ENCODE data around the gene VDR.

Gene VDR

DNA sequence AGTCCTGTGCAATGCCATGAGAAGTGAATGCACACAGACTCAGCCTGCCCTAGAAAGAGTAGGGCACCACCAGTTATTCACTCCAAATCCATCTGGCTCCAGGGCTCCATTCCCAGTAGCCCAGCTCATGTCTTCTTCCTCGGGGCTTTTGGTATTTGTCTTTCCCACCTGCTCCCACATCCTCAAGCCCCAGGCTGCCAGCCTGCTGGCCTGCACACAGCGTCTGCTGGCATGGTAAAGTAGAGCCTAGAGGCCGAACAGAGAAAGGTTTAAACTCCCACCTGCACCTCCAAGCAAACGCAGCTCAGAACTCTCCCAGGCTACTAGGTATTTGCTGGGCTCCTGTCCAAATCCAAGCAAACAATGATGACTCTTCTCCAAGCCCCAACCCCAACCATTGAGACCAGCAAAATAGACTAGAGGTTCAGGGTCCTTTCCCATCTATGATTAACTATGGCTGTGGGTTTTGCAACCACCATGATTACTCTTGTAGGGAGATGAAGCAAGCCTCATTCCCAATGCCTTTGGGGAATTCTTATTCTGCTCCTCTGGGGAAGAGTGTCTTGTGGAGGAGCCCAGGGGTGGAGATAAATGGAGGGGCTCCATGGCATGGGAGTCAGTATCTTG, 5.2 kb upstream of the VDR start:
- no peak overlapping the region for H3K4me3 ChIP-seq (ENCODE audit: low read depth, low read length)
- TF ChIP-seq, protein P1, sequence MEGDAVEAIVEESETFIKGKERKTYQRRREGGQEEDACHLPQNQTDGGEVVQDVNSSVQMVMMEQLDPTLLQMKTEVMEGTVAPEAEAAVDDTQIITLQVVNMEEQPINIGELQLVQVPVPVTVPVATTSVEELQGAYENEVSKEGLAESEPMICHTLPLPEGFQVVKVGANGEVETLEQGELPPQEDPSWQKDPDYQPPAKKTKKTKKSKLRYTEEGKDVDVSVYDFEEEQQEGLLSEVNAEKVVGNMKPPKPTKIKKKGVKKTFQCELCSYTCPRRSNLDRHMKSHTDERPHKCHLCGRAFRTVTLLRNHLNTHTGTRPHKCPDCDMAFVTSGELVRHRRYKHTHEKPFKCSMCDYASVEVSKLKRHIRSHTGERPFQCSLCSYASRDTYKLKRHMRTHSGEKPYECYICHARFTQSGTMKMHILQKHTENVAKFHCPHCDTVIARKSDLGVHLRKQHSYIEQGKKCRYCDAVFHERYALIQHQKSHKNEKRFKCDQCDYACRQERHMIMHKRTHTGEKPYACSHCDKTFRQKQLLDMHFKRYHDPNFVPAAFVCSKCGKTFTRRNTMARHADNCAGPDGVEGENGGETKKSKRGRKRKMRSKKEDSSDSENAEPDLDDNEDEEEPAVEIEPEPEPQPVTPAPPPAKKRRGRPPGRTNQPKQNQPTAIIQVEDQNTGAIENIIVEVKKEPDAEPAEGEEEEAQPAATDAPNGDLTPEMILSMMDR (IDR thresholded peaks at IDR 0.05; ENCODE audit: low read depth, low read length) = no peak

DNA sequence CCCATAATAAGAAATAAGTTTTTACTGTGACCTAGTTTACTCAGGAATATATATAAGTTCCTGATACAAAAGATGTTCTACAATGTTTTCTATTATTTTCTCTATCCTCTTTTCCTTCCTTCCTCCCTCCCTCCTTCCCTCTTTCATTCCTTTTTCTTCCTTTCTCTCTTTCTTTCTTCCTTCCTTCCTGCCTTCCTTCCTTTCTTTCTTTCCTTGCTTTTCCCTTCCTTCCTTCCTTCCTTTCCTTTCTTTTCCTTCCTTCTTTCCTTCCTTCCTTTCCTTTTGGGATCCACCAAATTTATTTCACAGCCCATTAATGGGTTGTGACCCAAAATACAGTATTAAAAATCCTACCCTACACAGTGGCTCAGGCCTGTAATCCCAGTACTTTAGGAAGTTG, 3.9 kb upstream of the VDR start:
- TF ChIP-seq, protein P1 (IDR thresholded peaks at IDR 0.05; ENCODE audit: low read depth, low read length) = no peak
- no peak overlapping the region for H3K4me3 ChIP-seq (ENCODE audit: low read depth, low read length)

DNA sequence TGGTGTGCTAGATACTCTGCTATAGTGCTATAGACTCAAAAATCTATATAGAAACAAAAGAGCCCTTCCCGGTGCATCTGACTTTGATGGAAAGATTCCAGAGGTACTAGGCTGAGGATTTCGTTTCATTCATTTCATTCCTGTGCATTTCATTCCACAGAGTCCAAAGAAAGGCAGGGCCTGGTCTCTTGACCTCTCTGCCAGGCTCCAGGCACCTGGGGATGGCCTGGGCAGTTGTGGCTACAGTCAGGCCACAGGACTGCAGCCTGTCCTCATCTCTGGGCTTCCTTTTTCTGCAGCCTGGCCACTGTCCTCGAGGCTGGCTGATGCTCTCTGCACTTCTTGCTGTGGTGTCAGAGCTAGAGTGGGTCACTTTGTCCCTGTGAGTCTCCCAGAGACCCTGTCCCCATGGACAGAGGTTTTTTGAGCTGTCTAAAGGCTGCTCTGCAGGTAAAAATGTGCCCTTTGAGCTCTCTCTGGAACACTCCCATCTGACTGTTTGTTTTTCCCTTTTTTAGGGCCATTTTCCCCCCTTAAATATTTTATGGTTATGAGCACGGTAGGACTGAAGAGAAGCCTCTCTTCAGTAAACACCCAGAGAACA, 3.2 kb upstream of the VDR start:
- no peak overlapping the region for H3K4me3 ChIP-seq (ENCODE audit: low read depth, low read length)
- TF ChIP-seq, protein P1 (IDR thresholded peaks at IDR 0.05; ENCODE audit: low read depth, low read length) = no peak

DNA sequence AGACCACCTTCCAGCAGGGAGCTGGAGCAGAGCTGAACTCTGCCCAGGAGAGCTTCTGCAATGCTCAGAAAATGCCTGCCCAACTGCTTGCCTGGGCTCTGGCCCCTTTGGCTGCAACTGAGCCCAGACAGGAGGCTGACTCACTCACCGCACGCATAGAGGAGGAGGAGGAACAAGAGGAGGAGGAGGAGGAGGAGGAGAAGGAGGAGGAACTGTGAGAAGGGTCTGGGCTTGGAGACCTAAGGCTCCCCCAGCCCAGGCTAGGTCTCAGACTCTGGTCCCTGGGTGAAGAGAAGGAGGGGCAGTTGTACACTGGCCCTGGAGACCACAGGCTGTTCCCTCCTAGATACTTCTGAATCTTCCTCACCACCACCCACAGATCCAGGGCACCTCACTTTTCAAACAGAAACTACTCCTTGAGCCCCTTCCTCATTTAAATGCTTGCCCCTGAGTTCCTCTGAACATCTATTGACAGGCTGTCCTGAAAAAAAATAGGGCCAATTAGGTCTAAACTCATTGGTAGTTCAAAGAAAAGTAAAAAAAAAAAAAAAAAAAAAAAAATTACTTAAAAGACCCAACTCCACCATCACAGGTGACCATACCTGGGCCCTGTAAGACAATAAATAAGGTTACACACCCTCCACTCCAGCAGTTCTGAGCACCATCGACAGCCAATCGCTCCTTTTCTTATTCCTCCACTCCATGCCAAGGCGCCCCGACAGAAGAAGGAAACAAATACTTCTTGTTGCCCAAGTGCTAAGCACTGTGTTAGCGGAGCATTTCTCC, 674 bp downstream of the VDR start:
- H3K4me3 ChIP-seq (ENCODE audit: low read depth, low read length) = peak overlapping the region; percentile 79
- TF ChIP-seq, protein P1 (IDR thresholded peaks at IDR 0.05; ENCODE audit: low read depth, low read length) = no peak

DNA sequence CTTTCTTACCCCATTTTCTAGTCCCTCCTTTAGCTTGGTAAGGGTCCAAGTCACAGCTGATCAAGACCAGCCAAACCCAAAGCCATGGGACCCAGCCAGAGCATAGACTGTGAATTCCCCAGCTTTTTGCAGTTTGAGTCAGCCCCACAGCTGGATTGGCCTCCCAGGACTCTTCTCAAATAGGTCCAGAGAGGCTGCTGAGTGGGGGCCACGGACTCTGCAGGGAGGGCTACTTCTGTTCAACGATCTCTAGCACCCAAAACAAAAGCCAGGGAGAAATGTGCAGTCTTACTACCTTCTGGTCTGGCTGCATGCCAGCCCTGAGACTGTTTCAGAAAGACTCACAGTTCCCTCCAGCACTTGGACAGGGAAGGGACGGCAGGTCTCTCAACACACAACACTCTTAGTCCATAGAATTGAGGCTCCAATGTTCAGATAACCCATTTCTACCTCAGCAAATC, 1.6 kb downstream of the VDR start:
- H3K4me3 ChIP-seq (ENCODE audit: low read depth, low read length) = peak overlapping the region; percentile 79
- TF ChIP-seq, protein P1 (IDR thresholded peaks at IDR 0.05; ENCODE audit: low read depth, low read length) = no peak

DNA sequence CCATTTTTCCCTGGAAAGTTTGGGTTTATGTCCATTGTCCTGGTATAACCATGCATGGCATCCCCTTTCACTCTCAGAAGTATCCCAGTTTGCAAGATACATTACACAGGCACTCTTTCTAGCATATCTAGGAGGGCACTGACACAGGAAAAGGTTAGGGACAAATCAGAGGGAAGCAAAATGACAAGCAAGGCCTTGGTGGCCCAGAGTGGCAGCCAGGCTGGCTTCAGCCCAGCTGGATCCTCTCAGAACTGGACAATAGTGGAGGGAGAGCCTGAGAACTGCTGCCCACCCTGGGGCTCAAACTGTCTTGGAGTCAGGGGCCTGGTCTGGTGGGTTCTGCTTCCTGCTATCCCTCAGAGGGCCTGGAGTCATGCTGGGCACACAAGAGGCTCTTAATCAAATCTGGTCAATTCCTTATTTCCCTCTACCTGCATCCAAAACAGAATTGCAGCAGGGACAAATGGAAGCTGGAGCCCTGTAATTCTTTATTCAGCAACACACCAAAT, 2.6 kb downstream of the VDR start:
- no peak overlapping the region for H3K4me3 ChIP-seq (ENCODE audit: low read depth, low read length)
- TF ChIP-seq, protein P1 (IDR thresholded peaks at IDR 0.05; ENCODE audit: low read depth, low read length) = no peak

DNA sequence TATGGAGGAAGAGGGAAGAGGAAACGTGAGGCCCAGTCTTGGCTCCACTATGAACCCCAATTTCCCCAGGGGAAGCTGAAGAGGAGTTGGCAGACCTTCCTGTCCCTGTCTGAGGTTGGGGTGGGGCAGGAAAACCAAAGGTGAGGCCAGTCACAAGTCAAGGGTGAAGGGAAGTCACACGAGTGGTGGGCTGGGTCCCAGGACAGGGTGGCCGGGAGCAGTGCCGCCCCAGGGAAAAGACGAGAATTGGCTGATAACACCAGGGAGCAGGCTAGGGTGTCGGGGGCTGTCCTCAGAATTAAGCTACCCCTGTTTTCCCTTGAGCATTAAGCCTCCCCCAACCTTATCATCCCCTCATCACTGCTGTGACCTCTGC, 3.1 kb downstream of the VDR start:
- TF ChIP-seq, protein P1 (IDR thresholded peaks at IDR 0.05; ENCODE audit: low read depth, low read length) = no peak
- H3K4me3 ChIP-seq (ENCODE audit: low read depth, low read length) = no peak overlapping the region

All from WI38 (cell line).